Caco-2 (cell line): ENCODE measurements around the gene FBXL16. TPM values are rescaled to one million over a fixed set of nuclear protein-coding genes. Genes with fewer than 3 reads are reported as not detected.

Experiments
- BruUV-seq: library from RNA; stranded (reverse); fragments of 400-500 nt; replicated peaks from 2 replicates; lab custom pipeline; 2021; lab: Mats Ljungman, UMichigan
- CTCF ChIA-PET: fragments of 300-600 bp; sonication (Branson Sonifier 250); formaldehyde crosslinking; loops from one replicate; lab custom pipeline; 2022; ENCODE audit warnings: antibody characterized with exemption; lab: Charles Lee
- POLR2A ChIA-PET: fragments of 300-600 bp; sonication (Branson Sonifier 250); formaldehyde crosslinking; loops from one replicate; lab custom pipeline; 2022; ENCODE audit warnings: antibody characterized with exemption; lab: Charles Lee
- DNase-seq, 2 experiments: peaks; one replicate each; pipeline versions ENCODE4 v3.0.0 to v3.0.0-alpha.2; 2020 to 2022
- H3K27me3 ChIP-seq: replicated peaks from 2 replicates; pipeline ENCODE4 v1.6.0; 2011; ENCODE audit warnings: low read length; ENCODE audit not compliant: control insufficient read depth, insufficient read depth
- H3K36me3 ChIP-seq: 2 replicates; pipeline ENCODE4 v1.5.1; 2011; ENCODE audit warnings: low read length; ENCODE audit not compliant: control insufficient read depth, insufficient read depth
- H3K4me1 ChIP-seq: fragments of 250-450 bp; sonication (Bioruptor Pico); 2 replicates; pipeline ENCODE4 v1.5.1; 2020; ENCODE audit warnings: mild to moderate bottlenecking
- H3K4me3 ChIP-seq: 2 replicates; pipeline ENCODE4 v1.5.1; 2011; ENCODE audit warnings: low read depth, mild to moderate bottlenecking, control low read depth, low read length
- H3K9me3 ChIP-seq: fragments of 250-450 bp; sonication (Bioruptor Pico); 2 replicates; pipeline ENCODE4 v1.5.1; 2020; ENCODE audit warnings: mild to moderate bottlenecking, moderate library complexity
- H3K27ac Mint-ChIP-seq: one replicate; pipeline ENCODE4 v1.8.0; 2022; ENCODE audit warnings: mixed read lengths; ENCODE audit not compliant: unreplicated experiment
- H3K27me3 Mint-ChIP-seq: one replicate; pipeline ENCODE4 v1.8.0; 2022; ENCODE audit warnings: mixed read lengths; ENCODE audit not compliant: insufficient read depth, unreplicated experiment
- H3K36me3 Mint-ChIP-seq: one replicate; pipeline ENCODE4 v1.8.0; 2022; ENCODE audit warnings: mild to moderate bottlenecking, mixed read lengths; ENCODE audit not compliant: insufficient read depth, unreplicated experiment
- H3K4me1 Mint-ChIP-seq: one replicate; pipeline ENCODE4 v1.8.0; 2022; ENCODE audit warnings: low read depth, mixed read lengths; ENCODE audit not compliant: unreplicated experiment
- H3K4me3 Mint-ChIP-seq: one replicate; pipeline ENCODE4 v1.8.0; 2022; ENCODE audit warnings: mild to moderate bottlenecking, moderate library complexity, mixed read lengths; ENCODE audit not compliant: unreplicated experiment
- H3K9me3 Mint-ChIP-seq: one replicate; pipeline ENCODE4 v1.8.0; 2022; ENCODE audit warnings: mixed read lengths; ENCODE audit not compliant: unreplicated experiment
- intact Hi-C: fragments of 100-400 bp; cut with micrococcal nuclease; formaldehyde crosslinking; loops from one replicate; pipeline ENCODE4 v1.10.0; 2022; ENCODE audit not compliant: unreplicated experiment
- total RNA-seq: library from RNA; stranded (reverse); gene quantifications from 2 replicates; pipeline ENCODE4 v1.2.3, GENCODE V29; 2022
- TF ChIP-seq, protein P1 (sequence below), 2 experiments: fragments of 200-600 bp in 1 of 2; IDR thresholded peaks; 1 replicate in 1 of 2; 2 replicates in 1 of 2; pipeline versions ENCODE4 v1.5.1 to v1.8.0; 2011 to 2022; ENCODE audit warnings: antibody characterized with exemption in 1 of 2, control low read depth in 1 of 2, inconsistent platforms in 1 of 2, low read depth in 1 of 2, low read length in 1 of 2, mild to moderate bottlenecking in 1 of 2, moderate library complexity in 1 of 2; ENCODE audit not compliant: insufficient read depth in 1 of 2, severe bottlenecking in 1 of 2, unreplicated experiment in 1 of 2

Gene FBXL16
- total RNA-seq, 1 experiment from 2014 or later, result 10.5 TPM

DNA sequence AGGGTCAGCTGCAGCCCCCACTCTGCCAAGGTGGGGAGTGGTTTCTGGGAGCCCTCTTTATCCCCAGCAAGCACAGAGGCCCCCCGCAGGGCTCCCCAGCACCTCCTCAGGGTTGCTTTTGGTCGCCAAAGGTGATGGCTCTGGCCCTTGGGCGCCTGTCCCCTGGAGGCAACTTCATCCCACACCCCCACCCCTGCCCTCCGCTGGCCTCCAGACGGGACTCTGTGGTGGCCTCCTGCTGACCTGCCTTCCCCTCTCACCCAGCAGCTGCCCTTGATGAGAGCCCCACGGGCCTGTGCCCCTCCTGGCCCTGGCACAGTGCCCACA lies 45.5 kb downstream of the FBXL16 start:
- Mint-ChIP-seq H3K27ac (no peak overlapping the region), H3K27me3 (no peaks in the 10 kb centered on the region), H3K9me3 (no peaks in the 10 kb centered on the region), H3K4me1 (no peaks in the 10 kb centered on the region), H3K4me3 (no peak overlapping the region), H3K36me3 (no peaks in the 10 kb centered on the region)
- BruUV-seq, result no TSS peak
- DNase-seq, result no peak
- no peaks in the 10 kb centered on the region for H3K27me3 ChIP-seq
- TF ChIP-seq, protein P1, sequence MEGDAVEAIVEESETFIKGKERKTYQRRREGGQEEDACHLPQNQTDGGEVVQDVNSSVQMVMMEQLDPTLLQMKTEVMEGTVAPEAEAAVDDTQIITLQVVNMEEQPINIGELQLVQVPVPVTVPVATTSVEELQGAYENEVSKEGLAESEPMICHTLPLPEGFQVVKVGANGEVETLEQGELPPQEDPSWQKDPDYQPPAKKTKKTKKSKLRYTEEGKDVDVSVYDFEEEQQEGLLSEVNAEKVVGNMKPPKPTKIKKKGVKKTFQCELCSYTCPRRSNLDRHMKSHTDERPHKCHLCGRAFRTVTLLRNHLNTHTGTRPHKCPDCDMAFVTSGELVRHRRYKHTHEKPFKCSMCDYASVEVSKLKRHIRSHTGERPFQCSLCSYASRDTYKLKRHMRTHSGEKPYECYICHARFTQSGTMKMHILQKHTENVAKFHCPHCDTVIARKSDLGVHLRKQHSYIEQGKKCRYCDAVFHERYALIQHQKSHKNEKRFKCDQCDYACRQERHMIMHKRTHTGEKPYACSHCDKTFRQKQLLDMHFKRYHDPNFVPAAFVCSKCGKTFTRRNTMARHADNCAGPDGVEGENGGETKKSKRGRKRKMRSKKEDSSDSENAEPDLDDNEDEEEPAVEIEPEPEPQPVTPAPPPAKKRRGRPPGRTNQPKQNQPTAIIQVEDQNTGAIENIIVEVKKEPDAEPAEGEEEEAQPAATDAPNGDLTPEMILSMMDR (IDR thresholded peaks at IDR 0.05; ENCODE audit: insufficient read depth in 1 of 2, low read depth in 1 of 2, low read length in 1 of 2, severe bottlenecking in 1 of 2, unreplicated experiment in 1 of 2), result no peak
- no peak overlapping the region for H3K4me3 ChIP-seq
- H3K9me3 ChIP-seq, result no peaks in the 10 kb centered on the region
- ChIA-PET POLR2A (no interaction called here), CTCF (no interaction called here)
- intact Hi-C loops, result no loop called here
- no peaks in the 10 kb centered on the region; the same call in 1 of the 2 replicates for H3K36me3 ChIP-seq
- H3K4me1 ChIP-seq, result no peaks in the 10 kb centered on the region

DNA sequence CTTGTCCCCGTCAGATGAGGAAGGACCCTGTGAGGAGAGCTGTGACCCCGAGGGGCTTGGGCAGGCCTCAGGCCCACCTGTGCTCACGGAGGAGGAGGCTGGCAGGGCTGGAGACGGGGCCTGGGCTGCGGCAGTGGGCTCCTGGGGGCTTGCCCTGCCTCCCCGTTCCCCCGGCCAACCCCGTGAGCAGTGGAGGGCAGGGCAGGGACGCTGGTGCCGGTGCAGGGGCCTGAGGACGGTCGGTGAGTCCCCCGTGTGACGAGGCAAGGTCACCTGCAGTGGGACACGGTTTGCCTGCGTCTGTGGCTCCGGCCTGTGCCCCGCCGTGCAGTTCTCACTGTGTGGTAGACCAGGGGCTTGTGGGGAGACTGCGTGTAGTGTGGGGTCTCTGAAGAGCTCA lies 46.0 kb downstream of the FBXL16 start:
- Mint-ChIP-seq H3K36me3 (no peaks in the 10 kb centered on the region), H3K4me1 (no peaks in the 10 kb centered on the region), H3K9me3 (no peaks in the 10 kb centered on the region), H3K27ac (no peak overlapping the region), H3K27me3 (no peaks in the 10 kb centered on the region), H3K4me3 (no peak overlapping the region)
- ChIA-PET POLR2A (no interaction called here), CTCF (no interaction called here)
- no peak for DNase-seq
- TF ChIP-seq, protein P1 (IDR thresholded peaks at IDR 0.05; ENCODE audit: insufficient read depth in 1 of 2, low read depth in 1 of 2, low read length in 1 of 2, severe bottlenecking in 1 of 2, unreplicated experiment in 1 of 2), result no peak
- Histone ChIP-seq H3K9me3 (no peaks in the 10 kb centered on the region), H3K36me3 (no peaks in the 10 kb centered on the region; the same call in 1 of the 2 replicates), H3K4me3 (no peak overlapping the region), H3K4me1 (no peaks in the 10 kb centered on the region), H3K27me3 (no peaks in the 10 kb centered on the region)
- intact Hi-C loops, result no loop called here
- BruUV-seq, result no TSS peak

DNA sequence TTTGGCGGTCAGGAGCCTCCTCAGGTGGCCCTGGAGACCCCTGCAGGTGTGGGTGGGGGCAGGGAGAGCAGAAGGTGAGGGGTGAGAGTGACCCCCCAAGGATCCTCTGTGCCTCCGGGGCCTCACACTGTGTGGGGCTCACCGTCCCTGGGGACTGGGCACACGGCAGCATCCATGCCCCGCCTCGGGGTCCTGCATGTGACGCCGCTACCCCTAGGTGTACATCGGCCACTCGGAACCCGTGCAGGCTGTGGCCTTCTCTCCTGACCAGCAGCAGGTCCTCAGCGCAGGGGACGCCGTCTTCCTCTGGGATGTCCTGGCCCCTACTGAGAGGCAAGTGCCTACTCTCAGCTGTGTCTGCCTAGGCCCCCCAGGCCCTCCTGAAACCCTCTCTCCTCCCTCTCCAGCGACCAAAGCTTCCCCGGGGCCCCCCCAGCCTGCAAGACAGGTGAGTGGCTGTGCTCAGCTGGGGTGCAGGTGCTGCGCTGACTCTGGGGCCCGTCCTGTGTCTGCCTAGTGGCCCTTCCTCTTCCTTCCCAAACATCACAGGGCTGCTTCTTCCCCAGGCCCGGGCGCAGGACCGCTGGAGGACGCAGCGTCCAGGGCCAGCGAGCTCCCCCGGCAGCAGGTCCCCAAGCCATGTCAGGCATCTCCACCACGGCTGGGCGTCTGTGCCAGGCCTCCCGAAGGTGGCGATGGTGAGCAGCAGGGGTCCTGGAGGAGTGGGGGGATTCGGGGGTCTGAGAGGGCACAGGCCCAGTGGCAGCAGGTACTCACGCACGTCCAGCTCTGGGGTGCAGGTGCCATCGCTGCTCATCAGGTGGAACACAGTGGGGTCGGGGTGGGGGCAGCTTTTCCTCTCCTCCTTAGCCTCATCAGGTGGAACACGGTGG lies 46.7 kb downstream of the FBXL16 start:
- DNase-seq, result no peak
- H3K9me3 Mint-ChIP-seq, result no peaks in the 10 kb centered on the region
- H3K27me3 ChIP-seq, result no peaks in the 10 kb centered on the region
- CTCF ChIA-PET, result no interaction called here
- TF ChIP-seq, protein P1 (IDR thresholded peaks at IDR 0.05; ENCODE audit: insufficient read depth in 1 of 2, low read depth in 1 of 2, low read length in 1 of 2, severe bottlenecking in 1 of 2, unreplicated experiment in 1 of 2), result no peak
- no peaks in the 10 kb centered on the region for H3K9me3 ChIP-seq
- H3K4me3 Mint-ChIP-seq, result no peak overlapping the region
- H3K4me3 ChIP-seq, result no peak overlapping the region
- BruUV-seq, result no TSS peak
- no peak overlapping the region for H3K27ac Mint-ChIP-seq
- H3K36me3 Mint-ChIP-seq, result no peaks in the 10 kb centered on the region
- no peaks in the 10 kb centered on the region for H3K4me1 ChIP-seq
- H3K36me3 ChIP-seq, result no peaks in the 10 kb centered on the region; the same call in 1 of the 2 replicates
- POLR2A ChIA-PET, result no interaction called here
- no peaks in the 10 kb centered on the region for H3K27me3 Mint-ChIP-seq
- no peaks in the 10 kb centered on the region for H3K4me1 Mint-ChIP-seq
- intact Hi-C loops, result no loop called here
